NB4 (cell line): ENCODE measurements around the gene MMP3.

ENCODE experiments used
- DNase-seq: peaks from one replicate; pipeline ENCODE4 v3.0.0; 2010; ENCODE audit warnings: low read depth
- H3K4me3 ChIP-seq: one replicate; pipeline ENCODE4 v1.5.1; 2011; ENCODE audit warnings: mild to moderate bottlenecking, low read depth, low read length, moderate library complexity
- MYC ChIP-seq: IDR thresholded peaks from 2 replicates; pipeline ENCODE4 v1.6.1; 2011; ENCODE audit warnings: low read depth, low read length
- POLR2A ChIP-seq: IDR thresholded peaks from 2 replicates; pipeline ENCODE4 v1.6.1; 2011; ENCODE audit warnings: mild to moderate bottlenecking; ENCODE audit not compliant: insufficient read length; ENCODE audit errors: extremely low read depth
- TF ChIP-seq, protein P1 (sequence below): IDR thresholded peaks from one replicate; pipeline ENCODE4 v1.5.1; 2012; ENCODE audit warnings: low read depth, low read length
- TF ChIP-seq, protein P2 (sequence below): IDR thresholded peaks from 2 replicates; pipeline ENCODE4 v1.6.1; 2011; ENCODE audit warnings: low read depth, low read length

Gene MMP3

DNA sequence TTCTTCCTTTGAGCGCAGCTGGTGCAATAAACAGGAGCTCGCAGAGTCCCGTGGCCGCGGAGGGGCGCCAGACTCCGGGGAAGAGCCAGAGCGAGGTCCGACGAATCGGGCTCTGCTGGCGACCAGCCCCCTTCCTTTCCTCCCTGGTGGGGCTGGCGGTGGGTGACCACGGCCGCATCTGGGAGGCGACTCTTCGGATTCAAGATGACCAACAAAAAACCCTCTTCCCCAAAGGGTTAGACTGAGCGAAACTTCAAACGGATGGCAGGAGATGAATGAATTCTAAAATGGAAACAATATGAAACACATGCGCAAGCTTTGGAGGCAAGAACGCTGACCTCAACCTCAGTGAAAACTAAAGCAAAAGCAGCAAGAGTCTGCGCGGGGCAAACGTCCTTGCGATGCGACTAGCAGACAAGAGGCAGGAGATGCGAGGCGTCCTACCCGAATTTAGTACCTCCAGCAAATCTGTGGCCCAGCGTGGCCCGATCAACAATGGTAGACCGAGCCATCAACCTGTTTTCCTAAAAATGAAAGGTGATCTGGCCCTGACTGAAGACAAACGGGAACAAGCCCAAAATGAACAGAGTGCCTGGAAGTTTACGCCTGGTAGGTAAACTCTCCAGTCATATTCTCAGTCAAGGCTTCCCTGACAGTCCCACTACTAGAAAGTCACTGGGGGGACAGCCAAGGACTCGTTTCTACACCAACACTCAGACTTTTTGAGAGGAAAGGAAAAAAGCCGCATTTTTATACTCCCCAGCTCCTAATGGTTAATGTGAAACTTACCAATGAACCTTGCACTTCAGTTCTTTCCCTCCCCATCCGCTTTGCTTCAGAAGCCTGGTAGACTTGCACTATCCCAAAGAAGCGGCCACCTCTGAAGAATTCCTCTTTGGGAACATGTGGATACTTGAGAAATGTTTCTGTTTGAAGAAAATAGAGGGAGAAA lies 11.6 kb downstream of the MMP3 start:
- no peak overlapping the region for H3K4me3 ChIP-seq
- DNase-seq = no peak
- no peak for TF ChIP-seq POLR2A
- no peak for TF ChIP-seq MYC

DNA sequence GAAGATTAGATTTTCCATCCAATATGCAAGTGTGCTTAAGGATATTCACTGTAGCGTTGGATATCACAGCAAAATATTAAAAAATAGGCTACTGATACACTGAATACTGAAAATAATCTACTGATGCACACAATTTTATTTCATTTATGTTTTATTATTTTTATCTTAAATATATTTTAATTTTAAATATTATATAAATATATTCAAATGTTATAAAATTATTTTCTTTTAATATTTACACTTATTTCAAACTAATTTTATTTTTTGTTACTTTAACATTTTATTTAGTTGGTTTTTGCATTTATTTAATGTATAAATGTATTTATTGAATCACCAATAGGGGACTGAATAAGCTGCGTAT lies 12.3 kb downstream of the MMP3 start:
- TF ChIP-seq, protein P1, sequence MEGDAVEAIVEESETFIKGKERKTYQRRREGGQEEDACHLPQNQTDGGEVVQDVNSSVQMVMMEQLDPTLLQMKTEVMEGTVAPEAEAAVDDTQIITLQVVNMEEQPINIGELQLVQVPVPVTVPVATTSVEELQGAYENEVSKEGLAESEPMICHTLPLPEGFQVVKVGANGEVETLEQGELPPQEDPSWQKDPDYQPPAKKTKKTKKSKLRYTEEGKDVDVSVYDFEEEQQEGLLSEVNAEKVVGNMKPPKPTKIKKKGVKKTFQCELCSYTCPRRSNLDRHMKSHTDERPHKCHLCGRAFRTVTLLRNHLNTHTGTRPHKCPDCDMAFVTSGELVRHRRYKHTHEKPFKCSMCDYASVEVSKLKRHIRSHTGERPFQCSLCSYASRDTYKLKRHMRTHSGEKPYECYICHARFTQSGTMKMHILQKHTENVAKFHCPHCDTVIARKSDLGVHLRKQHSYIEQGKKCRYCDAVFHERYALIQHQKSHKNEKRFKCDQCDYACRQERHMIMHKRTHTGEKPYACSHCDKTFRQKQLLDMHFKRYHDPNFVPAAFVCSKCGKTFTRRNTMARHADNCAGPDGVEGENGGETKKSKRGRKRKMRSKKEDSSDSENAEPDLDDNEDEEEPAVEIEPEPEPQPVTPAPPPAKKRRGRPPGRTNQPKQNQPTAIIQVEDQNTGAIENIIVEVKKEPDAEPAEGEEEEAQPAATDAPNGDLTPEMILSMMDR = no peak
- TF ChIP-seq POLR2A (no peak), MYC (no peak)
- TF ChIP-seq, protein P2, sequence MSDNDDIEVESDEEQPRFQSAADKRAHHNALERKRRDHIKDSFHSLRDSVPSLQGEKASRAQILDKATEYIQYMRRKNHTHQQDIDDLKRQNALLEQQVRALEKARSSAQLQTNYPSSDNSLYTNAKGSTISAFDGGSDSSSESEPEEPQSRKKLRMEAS = no peak
- H3K4me3 ChIP-seq = no peak overlapping the region
- DNase-seq = no peak

DNA sequence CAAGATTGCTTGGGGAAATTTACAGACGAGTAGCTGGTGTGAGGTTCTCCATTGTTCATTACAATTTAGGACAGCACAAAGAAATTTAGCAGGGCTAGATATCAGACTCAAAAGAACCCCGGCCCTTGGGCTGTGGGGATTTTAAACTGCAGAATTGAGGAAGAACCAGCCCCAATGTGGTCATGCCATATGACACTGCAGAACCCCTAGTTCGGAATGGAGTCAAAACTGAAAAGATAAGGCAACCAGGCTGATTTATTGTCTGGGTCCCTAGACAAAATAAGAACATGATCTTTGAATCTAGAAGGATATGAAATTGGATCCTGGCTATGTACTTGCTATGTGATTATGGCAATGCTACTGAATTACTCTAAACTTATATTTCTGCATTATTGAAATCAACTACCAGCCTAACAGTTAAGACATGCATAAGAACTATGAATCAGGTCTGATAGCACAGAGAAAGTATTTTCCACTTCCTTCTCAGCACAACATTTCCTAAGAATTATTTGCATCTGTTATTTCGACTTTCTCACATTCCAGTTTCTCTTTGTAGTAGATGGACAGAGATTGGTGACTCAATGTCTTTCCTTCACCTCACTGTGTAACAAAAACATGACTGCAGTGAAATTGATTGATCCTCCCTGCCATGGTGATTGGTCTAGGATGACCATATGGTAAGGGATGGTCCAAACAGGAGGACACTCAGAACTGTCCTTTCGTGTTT lies 13.2 kb downstream of the MMP3 start:
- no peak overlapping the region for H3K4me3 ChIP-seq
- TF ChIP-seq MYC (no peak), POLR2A (no peak)
- TF ChIP-seq, protein P2 = no peak
- TF ChIP-seq, protein P1 = no peak
- DNase-seq = no peak

DNA sequence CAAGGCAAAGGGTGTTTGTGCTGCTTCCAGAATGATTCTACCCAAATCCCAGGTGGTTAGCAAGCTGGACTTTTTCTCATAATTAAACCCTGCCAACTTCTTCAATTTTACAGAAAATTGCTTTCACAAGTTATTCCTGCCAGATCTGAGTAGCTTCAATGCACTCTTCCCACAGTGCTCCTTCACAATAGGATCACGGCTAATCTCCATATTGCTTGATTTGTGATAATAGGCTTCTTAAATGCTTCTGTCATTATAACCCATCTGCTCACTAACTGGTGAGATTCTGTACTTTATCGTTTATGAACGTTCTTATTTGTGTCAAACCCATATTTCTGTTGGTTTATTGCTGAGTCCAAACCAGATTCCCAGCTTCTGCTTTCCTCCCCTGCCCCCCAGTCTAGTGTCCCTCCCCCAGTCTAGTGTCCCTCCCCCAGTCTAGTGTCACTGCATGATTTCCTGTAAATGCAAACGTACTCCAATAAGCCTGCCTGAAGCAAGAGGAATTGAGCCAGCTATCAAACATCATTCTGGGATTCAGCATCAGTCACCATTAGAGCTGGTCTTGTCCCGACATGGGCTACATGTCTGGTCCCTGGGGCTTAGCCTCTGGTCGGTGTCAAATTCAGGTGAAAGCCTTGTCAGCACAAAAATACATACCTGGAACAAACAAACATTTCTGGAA lies 14.0 kb downstream of the MMP3 start:
- TF ChIP-seq, protein P1 = no peak
- TF ChIP-seq, protein P2 = no peak
- no peak for TF ChIP-seq POLR2A
- TF ChIP-seq MYC = no peak
- no peak overlapping the region for H3K4me3 ChIP-seq
- no peak for DNase-seq

DNA sequence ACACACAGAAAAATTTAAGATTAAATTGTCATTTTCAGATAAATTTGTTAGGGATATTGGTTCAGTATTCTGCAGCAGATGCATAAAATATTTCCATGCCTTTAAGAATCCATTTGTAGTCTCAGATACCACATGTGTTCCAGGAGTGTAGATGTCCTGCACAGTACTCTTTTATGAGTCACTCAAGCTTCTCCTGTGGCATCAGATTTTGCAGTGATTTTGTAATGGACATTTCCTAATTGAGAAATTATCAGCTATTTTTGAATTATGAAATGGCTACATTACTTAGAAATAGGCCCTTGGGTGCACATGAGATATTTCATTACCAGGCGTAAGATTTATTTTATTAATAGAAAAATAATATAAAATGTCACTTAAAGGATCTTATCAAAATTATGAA lies 18.9 kb downstream of the MMP3 start:
- H3K4me3 ChIP-seq = no peak overlapping the region
- no peak for DNase-seq
- TF ChIP-seq MYC (no peak), POLR2A (no peak)
- TF ChIP-seq, protein P2 = no peak
- TF ChIP-seq, protein P1 = no peak

DNA sequence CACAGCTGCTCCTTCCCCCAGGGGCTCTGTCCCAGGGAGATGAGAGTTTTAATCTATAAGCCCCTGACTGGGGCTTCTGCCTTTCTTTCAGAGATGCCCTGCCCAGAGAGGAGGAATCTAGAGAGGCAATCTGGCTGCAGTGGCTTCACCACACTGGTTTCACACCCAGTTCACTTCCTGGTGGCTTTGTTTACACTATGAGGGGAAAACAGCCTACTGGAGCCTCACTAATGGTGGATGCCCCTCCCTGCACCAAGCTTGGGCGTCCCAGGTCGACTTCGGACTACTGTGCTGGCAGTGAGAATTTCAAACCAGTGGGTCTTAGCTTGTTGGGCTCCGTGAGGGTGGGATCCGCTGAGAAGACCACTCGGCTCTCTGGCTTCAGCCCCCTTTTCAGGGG lies 23.9 kb downstream of the MMP3 start:
- TF ChIP-seq MYC (no peak), POLR2A (no peak)
- TF ChIP-seq, protein P2 = no peak
- TF ChIP-seq, protein P1 = no peak
- DNase-seq = no peak

More for the DNA sequence above, 23.9 kb downstream of the MMP3 start:
- no peak overlapping the region for H3K4me3 ChIP-seq
